Esophagus muscularis mucosa (tissue), 4 donors: ENCODE measurements around the gene C10orf71.

Experiments used
- EP300 ChIP-seq: sonication (generic); formaldehyde crosslinking; IDR thresholded peaks from one replicate; pipeline ENCODE4 v1.6.1; 2017; ENCODE audit warnings: antibody characterized with exemption
- POLR2AphosphoS5 ChIP-seq, 2 donors: sonication (generic); formaldehyde crosslinking; IDR thresholded peaks; one replicate each; pipeline ENCODE4 v1.6.1; 2017; ENCODE audit warnings: antibody characterized with exemption in 2 of 2
- TF ChIP-seq, protein P1 (sequence below), 3 experiments: fragments of 200-600 bp in 2 of 3; fragments of 450-650 bp in 1 of 3; sonication (generic) in 2 of 3; IDR thresholded peaks; one replicate each; pipeline ENCODE4 v1.5.1; 2017 to 2019; ENCODE audit warnings: antibody characterized with exemption in 3 of 3, mild to moderate bottlenecking in 2 of 3, moderate library complexity in 1 of 3

GRCh38 chr10:49289480-49289879, 9.5 kb upstream of the C10orf71 start:
- TF ChIP-seq EP300 (no peak), POLR2AphosphoS5 (IDR thresholded peaks at IDR 0.05) (no peak)
- TF ChIP-seq, protein P1, sequence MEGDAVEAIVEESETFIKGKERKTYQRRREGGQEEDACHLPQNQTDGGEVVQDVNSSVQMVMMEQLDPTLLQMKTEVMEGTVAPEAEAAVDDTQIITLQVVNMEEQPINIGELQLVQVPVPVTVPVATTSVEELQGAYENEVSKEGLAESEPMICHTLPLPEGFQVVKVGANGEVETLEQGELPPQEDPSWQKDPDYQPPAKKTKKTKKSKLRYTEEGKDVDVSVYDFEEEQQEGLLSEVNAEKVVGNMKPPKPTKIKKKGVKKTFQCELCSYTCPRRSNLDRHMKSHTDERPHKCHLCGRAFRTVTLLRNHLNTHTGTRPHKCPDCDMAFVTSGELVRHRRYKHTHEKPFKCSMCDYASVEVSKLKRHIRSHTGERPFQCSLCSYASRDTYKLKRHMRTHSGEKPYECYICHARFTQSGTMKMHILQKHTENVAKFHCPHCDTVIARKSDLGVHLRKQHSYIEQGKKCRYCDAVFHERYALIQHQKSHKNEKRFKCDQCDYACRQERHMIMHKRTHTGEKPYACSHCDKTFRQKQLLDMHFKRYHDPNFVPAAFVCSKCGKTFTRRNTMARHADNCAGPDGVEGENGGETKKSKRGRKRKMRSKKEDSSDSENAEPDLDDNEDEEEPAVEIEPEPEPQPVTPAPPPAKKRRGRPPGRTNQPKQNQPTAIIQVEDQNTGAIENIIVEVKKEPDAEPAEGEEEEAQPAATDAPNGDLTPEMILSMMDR (IDR thresholded peaks at IDR 0.05) = no peak
